H1 (cell line): Measurements from ENCODE around the gene SEC62. TPM values are rescaled to one million over a fixed set of nuclear protein-coding genes. Genes with fewer than 3 reads are reported as not detected.

Experiments
- CTCF ChIA-PET: fragments of 300-600 bp; sonication (Branson Sonifier 250); formaldehyde crosslinking; loops from one replicate; lab custom pipeline; 2021; ENCODE audit not compliant: partially characterized antibody; lab: Charles Lee
- POLR2A ChIA-PET: fragments of 300-600 bp; sonication (Branson Sonifier 250); formaldehyde crosslinking; loops from one replicate; lab custom pipeline; 2021; ENCODE audit warnings: inconsistent platforms; ENCODE audit not compliant: partially characterized antibody; lab: Charles Lee
- DNase-seq, 2 experiments: peaks; one replicate each; pipeline versions ENCODE4 v3.0.0 to v3.0.0-alpha.2; 2010 to 2022; ENCODE audit warnings: low spot score in 2 of 2, low read depth in 1 of 2, mixed read lengths in 1 of 2
- FAIRE-seq: peaks from 2 replicates; lab custom pipeline; 2011; peaks lifted over from hg19 to GRCh38; lab: Jason Lieb, UNC
- H2AFZ ChIP-seq: 2 replicates; pipeline ENCODE4 v1.8.1; 2012; ENCODE audit warnings: low read length, inconsistent platforms
- H2AK5ac ChIP-seq: 2 replicates; pipeline ENCODE4 v1.6.1; 2013; ENCODE audit warnings: low read depth, low read length
- H2BK120ac ChIP-seq: replicated peaks from 2 replicates; pipeline ENCODE3; 2013; ENCODE audit warnings: low read depth, low read length, inconsistent platforms
- H2BK12ac ChIP-seq: 2 replicates; pipeline ENCODE4 v1.6.1; 2013; ENCODE audit warnings: low read depth, low read length
- H2BK15ac ChIP-seq: 2 replicates; pipeline ENCODE4 v1.6.1; 2013; ENCODE audit warnings: low read length
- H2BK20ac ChIP-seq: 2 replicates; pipeline ENCODE4 v1.6.1; 2013; ENCODE audit warnings: low read length
- H2BK5ac ChIP-seq: 2 replicates; pipeline ENCODE4 v1.6.1; 2013; ENCODE audit warnings: low read depth, low read length
- H3K14ac ChIP-seq: 2 replicates; pipeline ENCODE4 v1.6.1; 2013; ENCODE audit warnings: inconsistent platforms; ENCODE audit not compliant: insufficient read length
- H3K18ac ChIP-seq: 2 replicates; pipeline ENCODE4 v1.6.1; 2013; ENCODE audit warnings: low read length; ENCODE audit errors: extremely low read depth
- H3K23ac ChIP-seq: 2 replicates; pipeline ENCODE4 v1.6.1; 2013; ENCODE audit warnings: inconsistent platforms; ENCODE audit not compliant: insufficient read length
- H3K23me2 ChIP-seq: 2 replicates; pipeline ENCODE4 v1.6.1; 2013; ENCODE audit warnings: low read depth, low read length
- H3K27ac ChIP-seq: 2 replicates; pipeline ENCODE4 v1.6.1; 2011; ENCODE audit warnings: low read depth, low read length, inconsistent platforms
- H3K27me3 ChIP-seq, 4 experiments: replicated peaks in 1 of 4; 1 replicate in 1 of 4; 2 replicates in 3 of 4; pipeline versions ENCODE4 v1.6.1 to v1.8.1; 2011 to 2013; ENCODE audit warnings: low read length in 3 of 4, mild to moderate bottlenecking in 3 of 4, inconsistent platforms in 2 of 4, mixed read lengths in 2 of 4, moderate library complexity in 1 of 4; ENCODE audit not compliant: control insufficient read depth in 3 of 4, insufficient read depth in 3 of 4; ENCODE audit errors: extremely low read depth in 1 of 4
- H3K36me3 ChIP-seq, 4 experiments: 2 replicates each; pipeline versions ENCODE4 v1.6.1 to v1.8.1; 2011 to 2013; ENCODE audit warnings: mild to moderate bottlenecking in 4 of 4, low read length in 3 of 4, moderate library complexity in 2 of 4, control low read depth in 1 of 4, inconsistent platforms in 1 of 4; ENCODE audit not compliant: insufficient read depth in 4 of 4, control insufficient read depth in 2 of 4
- H3K4ac ChIP-seq: replicated peaks from 2 replicates; pipeline ENCODE3; 2013; ENCODE audit warnings: low read length, low read depth, mixed read lengths, inconsistent platforms; ENCODE audit not compliant: insufficient read length
- H3K4me1 ChIP-seq, 4 experiments: replicated peaks in 1 of 4; 1 replicate in 1 of 4; 2 replicates in 3 of 4; pipeline versions ENCODE4 v1.6.1 to v1.8.1; 2011 to 2013; ENCODE audit warnings: low read length in 3 of 4, inconsistent platforms in 2 of 4, mixed read lengths in 1 of 4; ENCODE audit not compliant: insufficient read depth in 4 of 4, control insufficient read depth in 3 of 4
- H3K4me2 ChIP-seq, 2 experiments: 2 replicates each; pipeline versions ENCODE4 v1.6.1 to v1.8.1; 2011 to 2013; ENCODE audit warnings: low read depth in 2 of 2, low read length in 2 of 2, control low read depth in 1 of 2, inconsistent platforms in 1 of 2, mild to moderate bottlenecking in 1 of 2; ENCODE audit not compliant: insufficient read depth in 1 of 2
- H3K4me3 ChIP-seq, 4 experiments: fragments of 200-600, 300-600 bp in 1 of 4; sonication (generic), shearing (Covaris generic), sonication (Bioruptor Twin) in 1 of 4; 2 replicates each; pipeline versions ENCODE4 v1.5.1 to v1.8.1; 2011 to 2016; ENCODE audit warnings: low read length in 4 of 4, low read depth in 3 of 4, control low read depth in 2 of 4, inconsistent platforms in 2 of 4, mild to moderate bottlenecking in 2 of 4, mixed read lengths in 1 of 4, moderate library complexity in 1 of 4; ENCODE audit not compliant: insufficient read depth in 2 of 4; ENCODE audit errors: extremely low read depth in 1 of 4
- H3K56ac ChIP-seq: replicated peaks from 2 replicates; pipeline ENCODE3; 2013; ENCODE audit warnings: low read depth, mild to moderate bottlenecking, mixed read lengths, low read length, inconsistent platforms; ENCODE audit not compliant: insufficient read length
- H3K79me1 ChIP-seq: 2 replicates; pipeline ENCODE4 v1.6.1; 2013; ENCODE audit warnings: low read depth, low read length, control low read depth
- H3K79me2 ChIP-seq, 2 experiments: 2 replicates each; pipeline versions ENCODE4 v1.6.1 to v1.8.1; 2012 to 2013; ENCODE audit warnings: low read length in 2 of 2, mild to moderate bottlenecking in 2 of 2, inconsistent platforms in 1 of 2; ENCODE audit not compliant: insufficient read depth in 2 of 2, control insufficient read depth in 1 of 2
- H3K9ac ChIP-seq, 4 experiments: replicated peaks in 1 of 4; 1 replicate in 1 of 4; 2 replicates in 3 of 4; pipeline versions ENCODE4 v1.6.1 to v1.8.1; 2011 to 2013; ENCODE audit warnings: low read depth in 3 of 4, low read length in 3 of 4, control low read depth in 2 of 4, mild to moderate bottlenecking in 2 of 4, moderate library complexity in 2 of 4, inconsistent platforms in 1 of 4; ENCODE audit errors: extremely low read depth in 1 of 4
- H3K9me3 ChIP-seq, 2 experiments: 2 replicates each; pipeline versions ENCODE4 v1.6.1 to v1.8.1; 2012 to 2013; ENCODE audit warnings: mild to moderate bottlenecking in 2 of 2, moderate library complexity in 2 of 2, control low read depth in 1 of 2, inconsistent platforms in 1 of 2, low read depth in 1 of 2, low read length in 1 of 2, mixed read lengths in 1 of 2; ENCODE audit not compliant: insufficient read depth in 2 of 2
- H4K20me1 ChIP-seq, 2 experiments: replicated peaks in 1 of 2; 2 replicates each; pipeline versions ENCODE3 to v1.8.1; 2011 to 2013; ENCODE audit warnings: inconsistent platforms in 2 of 2, low read length in 2 of 2, mild to moderate bottlenecking in 1 of 2; ENCODE audit not compliant: insufficient read depth in 2 of 2, control insufficient read depth in 1 of 2
- H4K5ac ChIP-seq: 2 replicates; pipeline ENCODE4 v1.6.1; 2013; ENCODE audit warnings: low read length, low read depth, mixed read lengths, inconsistent platforms; ENCODE audit not compliant: insufficient read length
- H4K8ac ChIP-seq: 2 replicates; pipeline ENCODE4 v1.8.0; 2013; ENCODE audit warnings: mild to moderate bottlenecking, moderate library complexity, low read length, inconsistent platforms; ENCODE audit not compliant: insufficient read depth; ENCODE audit errors: extremely low read depth
- H4K91ac ChIP-seq: replicated peaks from 2 replicates; pipeline ENCODE3; 2013; ENCODE audit warnings: low read length, mixed read lengths, inconsistent platforms; ENCODE audit not compliant: insufficient read length
- BCL11A ChIP-seq, 2 experiments: IDR thresholded peaks; one replicate each; pipeline ENCODE4 v1.6.1; 2011; ENCODE audit warnings: low read depth in 2 of 2, low read length in 2 of 2, mild to moderate bottlenecking in 2 of 2
- BRCA1 ChIP-seq: IDR thresholded peaks from 2 replicates; pipeline ENCODE4 v1.6.1; 2012; ENCODE audit warnings: low read depth, low read length, improper control_type of control experiment
- EP300 ChIP-seq, 2 experiments: IDR thresholded peaks; 1 replicate in 1 of 2; 2 replicates in 1 of 2; pipeline ENCODE4 v1.6.1; 2011 to 2012; ENCODE audit warnings: low read depth in 2 of 2, low read length in 2 of 2, mild to moderate bottlenecking in 2 of 2, borderline replicate concordance in 1 of 2, inconsistent platforms in 1 of 2, moderate library complexity in 1 of 2
- KDM1A ChIP-seq: fragments of 200-600, 300-600 bp; sonication (generic); IDR thresholded peaks from 2 replicates; pipeline ENCODE4 v1.7.1; 2016; ENCODE audit warnings: mild to moderate bottlenecking, low read length, borderline replicate concordance
- POLR2A ChIP-seq, 2 experiments: IDR thresholded peaks; 1 replicate in 1 of 2; 2 replicates in 1 of 2; pipeline ENCODE4 v1.6.1; 2011; ENCODE audit warnings: low read depth in 2 of 2, low read length in 2 of 2, mild to moderate bottlenecking in 2 of 2; ENCODE audit errors: control extremely low read depth in 1 of 2
- SAP30 ChIP-seq: fragments of 300-600 bp; sonication (generic); IDR thresholded peaks from 2 replicates; pipeline ENCODE4 v1.7.1; 2012; ENCODE audit warnings: low read length, moderate library complexity, mild to moderate bottlenecking, inconsistent platforms; ENCODE audit not compliant: insufficient read depth, insufficient replicate concordance
- SIRT6 ChIP-seq: IDR thresholded peaks from one replicate; pipeline ENCODE4 v1.7.1; 2012; ENCODE audit warnings: low read length, inconsistent platforms
- SP2 ChIP-seq: IDR thresholded peaks from 2 replicates; pipeline ENCODE4 v1.6.1; 2012; ENCODE audit warnings: mild to moderate bottlenecking, low read length, inconsistent platforms
- TBP ChIP-seq: IDR thresholded peaks from 2 replicates; pipeline ENCODE4 v1.6.1; 2011; ENCODE audit warnings: low read depth, low read length, improper control_type of control experiment
- TCF12 ChIP-seq: IDR thresholded peaks from 2 replicates; pipeline ENCODE4 v1.6.1; 2011; ENCODE audit warnings: low read depth, mild to moderate bottlenecking, low read length
- TEAD4 ChIP-seq: IDR thresholded peaks from 2 replicates; pipeline ENCODE4 v1.6.1; 2012; ENCODE audit warnings: low read depth, low read length, inconsistent platforms, mixed read lengths
- WGBS, 2 experiments: shearing (Covaris generic) in 1 of 2; methylation state at CpG; one replicate each; pipeline versions ENCODE4 v1.1.6 to v1.1.7; 2013 to 2015; ENCODE audit warnings: low lambda C conversion rate in 2 of 2, mixed read lengths in 2 of 2, inconsistent platforms in 1 of 2, low coverage in 1 of 2, missing lambda C conversion rate in 1 of 2; ENCODE audit not compliant: insufficient replicate concordance in 2 of 2, insufficient coverage in 1 of 2, insufficient read length in 1 of 2; ENCODE audit errors: extremely low coverage in 1 of 2, missing lambda C conversion rate in 1 of 2; 5-methylcytosine and 5-hydroxymethylcytosine counted together
- polyA plus RNA-seq, 7 experiments: library from polyadenylated mRNA; depleted of rRNA in 3 of 7; stranded (reverse) in 5 of 7; unstranded in 2 of 7; fragments of >200 nt in 5 of 7; fragments of 200-250 nt in 2 of 7; gene quantifications; 1 replicate in 5 of 7; 2 replicates in 1 of 7; 4 replicates in 1 of 7; pipeline versions ENCODE4 v1.2.1 to v1.2.3, GENCODE V29; 2011 to 2013; ENCODE audit warnings: missing spikeins in 2 of 7, mixed read lengths in 2 of 7
- total RNA-seq: library from RNA; stranded (reverse); fragmentation: NEBNext Ultra II Directional; extraction: Animal tissue kit (Norgen Biotek cat#: 25700); gene quantifications from 2 replicates; pipeline ENCODE4 v1.2.1, GENCODE V29; 2021

SEC62 gene
- total and polyA plus RNA-seq, 2 of the 8 experiments (the other 6 are each of a cell fraction or from before 2014, with no cell fraction given): 67.8 to 113 TPM

GRCh38 chr3:170047133-170047404 is 80.5 kb downstream of the SEC62 start:
- H2BK5ac ChIP-seq: peak overlapping the region; percentile 37; the same call in 1 of the 2 replicates
- H2BK12ac ChIP-seq: no peak overlapping the region
- H2BK120ac ChIP-seq: no peak overlapping the region
- no peak overlapping the region for H2AK5ac ChIP-seq
- H3K14ac ChIP-seq: no peak overlapping the region
- no peak overlapping the region for H2BK20ac ChIP-seq
- DNase-seq (no peak), FAIRE-seq (no peak)
- no peak overlapping the region for H3K4me3 ChIP-seq
- no peak overlapping the region for H4K91ac ChIP-seq
- no peak overlapping the region for H3K18ac ChIP-seq
- no peak overlapping the region for H4K5ac ChIP-seq
- no peak overlapping the region for H3K4me2 ChIP-seq
- H2AFZ ChIP-seq: no peak overlapping the region
- no peak overlapping the region for H3K27ac ChIP-seq
- TF ChIP-seq TCF12 (no peak), BCL11A (IDR thresholded peaks at IDR 0.05; ENCODE audit: low read depth in 2 of 2, low read length in 2 of 2) (no peak), TEAD4 (no peak), SP2 (no peak), POLR2A (IDR thresholded peaks at IDR 0.05; ENCODE audit: control extremely low read depth in 1 of 2, low read depth in 2 of 2, low read length in 2 of 2) (no peak), TBP (no peak), BRCA1 (no peak), KDM1A (no peak), EP300 (IDR thresholded peaks at IDR 0.05; ENCODE audit: borderline replicate concordance in 1 of 2, low read depth in 2 of 2, low read length in 2 of 2) (no peak), SAP30 (no peak), SIRT6 (no peak)
- H2BK15ac ChIP-seq: no peak overlapping the region
- H3K23me2 ChIP-seq: no peaks in the 10 kb centered on the region
- H4K20me1 ChIP-seq: peaks cover 0 to 2% of the 10 kb centered on the region in 2 experiments
- H3K9ac ChIP-seq: no peak overlapping the region
- H3K9me3 ChIP-seq: no peaks in the 10 kb centered on the region
- no peak overlapping the region for H3K23ac ChIP-seq
- peaks cover 0 to 3% (median 0%) of the 10 kb centered on the region in 4 experiments; a peak in 1 of 7 replicates for H3K4me1 ChIP-seq
- no peak overlapping the region for H3K56ac ChIP-seq
- WGBS, 2 experiments: 82% methylated on average over 3 of the region's 3 CpGs; no CpG with 5 or more reads in 1 of the 2 experiments
- POLR2A ChIA-PET: interaction anchor here (0.6 kb wide), 1 partner anchor 157 kb away, joined by 3 read pairs; no protein-coding TSS in a partner anchor
- H3K36me3 ChIP-seq: no peaks in the 10 kb centered on the region
- H3K79me2 ChIP-seq: peaks cover 0 to 3% of the 10 kb centered on the region in 2 experiments; a peak in 1 of 4 replicates
- CTCF ChIA-PET: interaction anchor here (0.6 to 2.0 kb wide), 6 partner anchors 12 to 452 kb away, joined by 3 to 7 read pairs (median 4); no protein-coding TSS in a partner anchor
- peaks cover 3% of the 10 kb centered on the region for H3K79me1 ChIP-seq
- H4K8ac ChIP-seq: no peak overlapping the region
- H3K27me3 ChIP-seq: no peaks in the 10 kb centered on the region
- H3K4ac ChIP-seq: no peak overlapping the region
